Neural cell (in vitro differentiated cells): ENCODE results near the gene ANKMY1. TPM values are rescaled to one million over a fixed set of nuclear protein-coding genes. Genes with fewer than 3 reads are reported as not detected.
A peak's percentile ranks its signal among the peaks of the same experiment; 100 is the strongest.

Source experiments
- H2AFZ ChIP-seq: fragments of 200-600, 300-800 bp; sonication (generic), shearing (Covaris generic); 2 replicates; pipeline ENCODE4 v1.6.0; 2014; ENCODE audit warnings: low read depth, mild to moderate bottlenecking, antibody characterized with exemption, low read length, moderate library complexity
- H3F3A ChIP-seq: fragments of 200-600 bp; shearing (Covaris generic); 2 replicates; pipeline ENCODE4 v1.6.1; 2016; ENCODE audit warnings: mild to moderate bottlenecking, moderate library complexity, mixed read lengths, antibody characterized with exemption, low read length; ENCODE audit not compliant: insufficient read depth, poor library complexity, severe bottlenecking
- H3K27ac ChIP-seq: fragments of 200-600, 300-800 bp; sonication (generic), shearing (Covaris generic); 2 replicates; pipeline ENCODE4 v1.5.1; 2014; ENCODE audit warnings: mild to moderate bottlenecking, low read length, moderate library complexity
- H3K27me3 ChIP-seq: fragments of 300-800, 200-600 bp; sonication (generic), shearing (Covaris generic); 2 replicates; pipeline ENCODE4 v1.6.0; 2014; ENCODE audit warnings: mild to moderate bottlenecking, low read depth, low read length, moderate library complexity; ENCODE audit not compliant: insufficient read depth
- H3K36me3 ChIP-seq: fragments of 300-800, 200-600 bp; sonication (generic), shearing (Covaris generic); 2 replicates; pipeline ENCODE4 v1.5.1; 2014; ENCODE audit warnings: mild to moderate bottlenecking, antibody characterized with exemption, low read length, moderate library complexity; ENCODE audit not compliant: insufficient read depth
- H3K4me2 ChIP-seq: fragments of 300-800, 200-600 bp; sonication (generic), shearing (Covaris generic); 2 replicates; pipeline ENCODE4 v1.6.0; 2014; ENCODE audit warnings: mild to moderate bottlenecking, low read length
- H3K4me3 ChIP-seq: fragments of 300-800, 200-600 bp; sonication (generic), shearing (Covaris generic); 2 replicates; pipeline ENCODE4 v1.5.1; 2014; ENCODE audit warnings: mild to moderate bottlenecking, low read length, moderate library complexity
- H3K79me2 ChIP-seq: fragments of 200-600 bp; shearing (Covaris generic); replicated peaks from 2 replicates; pipeline ENCODE4 v1.6.0; 2014; ENCODE audit warnings: mild to moderate bottlenecking, low read length, moderate library complexity; ENCODE audit not compliant: insufficient read depth
- H3K9ac ChIP-seq: fragments of 300-800, 200-600 bp; sonication (generic), shearing (Covaris generic); 2 replicates; pipeline ENCODE4 v1.6.1; 2016; ENCODE audit warnings: mild to moderate bottlenecking, low read length, mixed read lengths
- H3K9me2 ChIP-seq: fragments of 200-600 bp; shearing (Covaris generic); 2 replicates; pipeline ENCODE4 v1.6.1; 2016; ENCODE audit warnings: mild to moderate bottlenecking, low read length, mixed read lengths; ENCODE audit not compliant: insufficient read depth
- H3K9me3 ChIP-seq: fragments of 200-600, 300-800 bp; sonication (generic), shearing (Covaris generic); 2 replicates; pipeline ENCODE4 v1.6.1; 2016; ENCODE audit warnings: mild to moderate bottlenecking, mixed run types, low read length, moderate library complexity, mixed read lengths
- H4K20me1 ChIP-seq: fragments of 200-600 bp; shearing (Covaris generic); 2 replicates; pipeline ENCODE4 v1.6.1; 2016; ENCODE audit warnings: mild to moderate bottlenecking, mixed run types; ENCODE audit not compliant: insufficient read depth
- CTCF ChIP-seq: fragments of 450-650 bp; IDR thresholded peaks from 2 replicates; pipeline ENCODE4 v1.5.1; 2014; ENCODE audit warnings: antibody characterized with exemption, mild to moderate bottlenecking, moderate library complexity; ENCODE audit not compliant: poor library complexity, severe bottlenecking
- EP300 ChIP-seq: fragments of 450-650 bp; conservative IDR thresholded peaks from 2 replicates; pipeline ENCODE4 v1.6.1; 2014; ENCODE audit warnings: antibody characterized with exemption, mild to moderate bottlenecking, moderate library complexity; ENCODE audit not compliant: poor library complexity, severe bottlenecking
- EZH2 ChIP-seq: fragments of 200-600, 300-800 bp; shearing (Covaris generic), sonication (generic); IDR thresholded peaks from 2 replicates; pipeline ENCODE4 v1.6.1; 2014; ENCODE audit warnings: antibody characterized with exemption, low read length, borderline replicate concordance, mild to moderate bottlenecking; ENCODE audit not compliant: insufficient read depth, poor library complexity, severe bottlenecking
- MXI1 ChIP-seq: fragments of 450-650 bp; conservative IDR thresholded peaks from 2 replicates; pipeline ENCODE4 v1.6.1; 2014; ENCODE audit warnings: antibody characterized with exemption, mild to moderate bottlenecking; ENCODE audit not compliant: poor library complexity, severe bottlenecking
- POLR2AphosphoS5 ChIP-seq: IDR thresholded peaks from 2 replicates; pipeline ENCODE4 v1.6.1; 2012
- RAD21 ChIP-seq: fragments of 450-650 bp; conservative IDR thresholded peaks from 2 replicates; pipeline ENCODE4 v1.6.1; 2014; ENCODE audit warnings: antibody characterized with exemption, mild to moderate bottlenecking, moderate library complexity
- REST ChIP-seq: IDR thresholded peaks from 2 replicates; pipeline ENCODE4 v1.6.1; 2012; ENCODE audit warnings: borderline replicate concordance
- SMC3 ChIP-seq: fragments of 450-650 bp; conservative IDR thresholded peaks from 2 replicates; pipeline ENCODE4 v1.6.1; 2014; ENCODE audit warnings: antibody characterized with exemption, mild to moderate bottlenecking, moderate library complexity; ENCODE audit not compliant: poor library complexity
- TAF1 ChIP-seq: IDR thresholded peaks from 2 replicates; pipeline ENCODE4 v1.6.1; 2012; ENCODE audit warnings: low read depth
- polyA plus RNA-seq: library from polyadenylated mRNA; depleted of rRNA; stranded (reverse); fragments of >200 nt; gene quantifications from 2 replicates; pipeline ENCODE4 v1.2.3, GENCODE V29; 2014

Gene ANKMY1
- polyA plus RNA-seq, 1 donor from 2014 or later, result 6.6 TPM

GRCh38 chr2:240463866-240464481, 93.8 kb downstream of the ANKMY1 start:
- Histone ChIP-seq H3K9me2 (no peaks in the 10 kb centered on the region), H3K79me2 (no peaks in the 10 kb centered on the region), H2AFZ (no peak overlapping the region), H3K36me3 (peaks cover 8% of the 10 kb centered on the region), H3K4me2 (no peak overlapping the region), H3K9me3 (no peaks in the 10 kb centered on the region), H4K20me1 (no peaks in the 10 kb centered on the region), H3F3A (no peaks in the 10 kb centered on the region), H3K27me3 (no peaks in the 10 kb centered on the region), H3K27ac (no peak overlapping the region), H3K4me3 (no peak overlapping the region), H3K9ac (no peak overlapping the region)
- TF ChIP-seq POLR2AphosphoS5, result peak; percentile 5
- no peak for TF ChIP-seq EZH2

GRCh38 chr2:240463274-240463865, 94.4 kb downstream of the ANKMY1 start:
- H3F3A ChIP-seq, result no peaks in the 10 kb centered on the region
- H4K20me1 ChIP-seq, result no peaks in the 10 kb centered on the region
- H3K9ac ChIP-seq, result no peak overlapping the region
- H3K9me3 ChIP-seq, result no peaks in the 10 kb centered on the region
- no peaks in the 10 kb centered on the region for H3K27me3 ChIP-seq
- no peak for TF ChIP-seq TAF1
- TF ChIP-seq RAD21, result no peak
- TF ChIP-seq POLR2AphosphoS5, result no peak
- no peak for TF ChIP-seq EZH2
- no peak for TF ChIP-seq CTCF
- no peak for TF ChIP-seq EP300
- no peak for TF ChIP-seq SMC3
- no peak for TF ChIP-seq MXI1
- no peak for TF ChIP-seq REST
- H3K4me2 ChIP-seq, result no peak overlapping the region
- H3K4me3 ChIP-seq, result no peak overlapping the region
- no peaks in the 10 kb centered on the region for H3K79me2 ChIP-seq
- H2AFZ ChIP-seq, result no peak overlapping the region
- H3K36me3 ChIP-seq, result peaks cover 8% of the 10 kb centered on the region
- no peaks in the 10 kb centered on the region for H3K9me2 ChIP-seq
- no peak overlapping the region for H3K27ac ChIP-seq
